Measurements from ENCODE around the gene LILRB4.

The LILRB4 gene

DNA sequence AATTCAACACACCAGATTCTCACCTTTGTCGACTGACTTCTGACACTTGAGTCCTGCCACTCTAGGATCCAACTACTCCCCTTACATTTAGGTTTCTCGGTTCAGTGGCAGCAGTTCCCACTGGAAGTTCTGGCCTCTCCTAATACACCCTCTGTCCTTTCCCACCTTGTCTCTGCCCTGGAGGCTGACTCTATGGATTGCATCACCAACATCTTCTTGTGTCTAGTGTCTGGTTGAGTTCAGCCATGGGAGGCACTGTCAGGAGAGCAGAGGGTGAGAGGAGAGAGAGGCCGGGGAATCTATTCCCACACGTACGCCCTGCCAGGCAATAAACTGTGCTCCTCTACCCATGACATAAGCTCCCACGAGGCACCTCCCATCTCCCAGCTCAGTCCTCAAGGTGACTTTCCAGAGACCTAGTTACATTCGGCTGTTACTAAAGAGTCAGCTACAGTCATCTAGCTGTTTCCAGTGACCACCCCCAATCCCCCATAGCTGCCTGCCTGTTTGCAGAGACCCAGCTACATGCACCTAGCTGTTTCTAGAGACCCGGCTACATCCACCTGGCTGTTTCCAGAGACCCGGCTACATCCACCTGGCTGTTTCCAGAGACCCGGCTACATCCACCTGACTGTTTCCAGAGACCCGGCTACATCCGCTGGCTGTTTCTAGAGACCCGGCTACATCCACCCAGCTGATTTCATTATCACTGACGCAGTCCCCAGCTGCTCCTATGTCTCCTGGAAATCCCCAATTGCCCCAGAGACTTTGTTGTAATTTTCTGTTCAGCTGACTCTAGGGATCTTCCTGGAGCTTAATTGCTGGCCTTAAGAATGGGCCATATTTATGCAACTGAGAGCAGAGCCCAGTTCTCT is 8.1 kb upstream of the LILRB4 start:
- Histone ChIP-seq H3K36me3 (ENCODE audit: control insufficient read depth, insufficient read depth, low read length) (no peaks in the 10 kb centered on the region), H3K4ac (ENCODE audit: low read depth, low read length) (no peak overlapping the region), H3K4me2 (ENCODE audit: low read length) (no peak overlapping the region), H3K4me1 (ENCODE audit: control insufficient read depth, low read depth, low read length) (no peaks in the 10 kb centered on the region), H3K79me2 (ENCODE audit: control insufficient read depth, insufficient read depth, low read length) (no peaks in the 10 kb centered on the region), H3K56ac (ENCODE audit: low read length) (no peak overlapping the region), H4K8ac (ENCODE audit: low read depth, low read length) (no peak overlapping the region), H2BK5ac (ENCODE audit: low read length) (no peak overlapping the region), H3K9ac (ENCODE audit: low read length) (no peak overlapping the region), H3K4me3 (ENCODE audit: low read length) (no peak overlapping the region), H3K18ac (ENCODE audit: low read length) (no peak overlapping the region), H3K79me1 (ENCODE audit: low read length) (no peaks in the 10 kb centered on the region), H2BK120ac (ENCODE audit: low read depth, low read length) (no peak overlapping the region), H3K27ac (ENCODE audit: low read depth, low read length) (no peak overlapping the region), H3K27me3 (ENCODE audit: insufficient read depth, low read length, poor library complexity) (no peaks in the 10 kb centered on the region), H2BK15ac (replicated peaks; ENCODE audit: low read depth) (no peak overlapping the region), H2AK5ac (ENCODE audit: low read length) (no peak overlapping the region), H3K23ac (ENCODE audit: low read length) (no peak overlapping the region), H4K5ac (ENCODE audit: low read length) (no peak overlapping the region)
- WGBS (ENCODE audit: extremely low coverage, insufficient coverage, low lambda C conversion rate): no CpG with 5 or more reads among the region's 14 CpGs
- DNase-seq: no peak

GRCh38 chr19:54659300-54659699 is 3.5 kb upstream of the LILRB4 start:
- no peak overlapping the region for H2BK5ac ChIP-seq (ENCODE audit: low read length)
- H3K79me2 ChIP-seq (ENCODE audit: control insufficient read depth, insufficient read depth, low read length): no peaks in the 10 kb centered on the region
- no peak overlapping the region for H3K27ac ChIP-seq (ENCODE audit: low read depth, low read length)
- no peak overlapping the region for H2AK5ac ChIP-seq (ENCODE audit: low read length)
- no peaks in the 10 kb centered on the region for H3K4me1 ChIP-seq (ENCODE audit: control insufficient read depth, low read depth, low read length)
- H3K4ac ChIP-seq (ENCODE audit: low read depth, low read length): no peak overlapping the region
- no peak overlapping the region for H3K18ac ChIP-seq (ENCODE audit: low read length)
- WGBS (ENCODE audit: extremely low coverage, insufficient coverage, low lambda C conversion rate): no CpG with 5 or more reads among the region's 6 CpGs
- H4K5ac ChIP-seq (ENCODE audit: low read length): no peak overlapping the region
- H2BK15ac ChIP-seq (replicated peaks; ENCODE audit: low read depth): no peak overlapping the region
- H3K9ac ChIP-seq (ENCODE audit: low read length): no peak overlapping the region
- no peak overlapping the region for H4K8ac ChIP-seq (ENCODE audit: low read depth, low read length)
- no peaks in the 10 kb centered on the region for H3K36me3 ChIP-seq (ENCODE audit: control insufficient read depth, insufficient read depth, low read length)
- H3K4me2 ChIP-seq (ENCODE audit: low read length): no peak overlapping the region
- no peak overlapping the region for H3K23ac ChIP-seq (ENCODE audit: low read length)
- H3K27me3 ChIP-seq (ENCODE audit: insufficient read depth, low read length, poor library complexity): no peaks in the 10 kb centered on the region
- H3K79me1 ChIP-seq (ENCODE audit: low read length): no peaks in the 10 kb centered on the region
- H3K4me3 ChIP-seq (ENCODE audit: low read length): no peak overlapping the region
- no peak overlapping the region for H2BK120ac ChIP-seq (ENCODE audit: low read depth, low read length)
- no peak for DNase-seq
- no peak overlapping the region for H3K56ac ChIP-seq (ENCODE audit: low read length)

DNA sequence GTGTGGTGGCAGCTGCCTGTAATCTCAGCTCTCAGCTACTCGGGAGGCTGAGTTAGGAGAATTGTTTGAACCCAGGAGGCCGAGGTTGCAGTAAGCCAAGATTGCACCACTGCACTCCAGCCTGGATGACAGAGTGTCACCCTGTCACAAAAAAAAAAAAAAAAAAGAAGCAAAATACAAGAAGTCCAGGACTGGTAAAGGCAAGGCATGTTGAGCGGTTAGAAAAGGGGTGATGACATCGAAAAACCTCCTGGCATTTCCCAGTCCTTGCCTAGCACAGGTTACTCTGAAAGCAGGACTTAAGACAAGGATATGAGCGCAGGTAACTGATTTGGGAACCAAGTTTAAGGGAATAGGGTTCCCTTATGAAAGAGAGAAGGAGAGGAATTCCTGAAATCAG is 2.5 kb upstream of the LILRB4 start:
- H3K79me1 ChIP-seq (ENCODE audit: low read length): no peaks in the 10 kb centered on the region
- no peak overlapping the region for H2BK120ac ChIP-seq (ENCODE audit: low read depth, low read length)
- no peaks in the 10 kb centered on the region for H3K27me3 ChIP-seq (ENCODE audit: insufficient read depth, low read length, poor library complexity)
- H3K4me2 ChIP-seq (ENCODE audit: low read length): no peak overlapping the region
- H3K4ac ChIP-seq (ENCODE audit: low read depth, low read length): no peak overlapping the region
- no peak for DNase-seq
- H3K36me3 ChIP-seq (ENCODE audit: control insufficient read depth, insufficient read depth, low read length): no peaks in the 10 kb centered on the region
- no CpG with 5 or more reads among the region's 5 CpGs for WGBS (ENCODE audit: extremely low coverage, insufficient coverage, low lambda C conversion rate)
- no peaks in the 10 kb centered on the region for H3K4me1 ChIP-seq (ENCODE audit: control insufficient read depth, low read depth, low read length)
- no peak overlapping the region for H4K5ac ChIP-seq (ENCODE audit: low read length)
- no peak overlapping the region for H2BK15ac ChIP-seq (replicated peaks; ENCODE audit: low read depth)
- H3K79me2 ChIP-seq (ENCODE audit: control insufficient read depth, insufficient read depth, low read length): no peaks in the 10 kb centered on the region
- H2AK5ac ChIP-seq (ENCODE audit: low read length): no peak overlapping the region
- no peak overlapping the region for H2BK5ac ChIP-seq (ENCODE audit: low read length)
- H3K27ac ChIP-seq (ENCODE audit: low read depth, low read length): no peak overlapping the region
- no peak overlapping the region for H3K23ac ChIP-seq (ENCODE audit: low read length)
- no peak overlapping the region for H3K18ac ChIP-seq (ENCODE audit: low read length)
- H4K8ac ChIP-seq (ENCODE audit: low read depth, low read length): no peak overlapping the region
- H3K9ac ChIP-seq (ENCODE audit: low read length): no peak overlapping the region
- H3K4me3 ChIP-seq (ENCODE audit: low read length): no peak overlapping the region
- H3K56ac ChIP-seq (ENCODE audit: low read length): no peak overlapping the region

DNA sequence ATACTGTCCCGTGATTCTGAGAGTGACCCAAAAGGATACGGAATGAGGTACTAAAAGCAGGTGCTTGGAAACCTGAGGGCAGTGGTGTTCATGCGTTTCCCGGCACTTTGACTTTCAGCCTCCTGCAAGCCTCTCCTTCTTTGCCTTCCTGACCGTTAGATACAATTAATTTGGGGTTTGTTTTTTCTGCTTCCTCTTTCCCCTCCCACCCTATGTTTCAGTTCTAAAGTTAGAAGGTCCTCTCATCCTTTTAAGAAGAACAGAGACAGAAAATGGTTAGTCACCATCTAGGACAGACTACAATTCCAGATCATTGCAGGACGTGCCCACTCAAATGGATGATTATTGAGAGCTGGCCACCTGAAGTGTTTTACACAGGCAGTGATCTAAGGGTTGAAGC is 1.8 kb upstream of the LILRB4 start:
- H2BK5ac ChIP-seq (ENCODE audit: low read length): no peak overlapping the region

GRCh38 chr19:54661846-54662481 is 821 bp upstream of the LILRB4 start:
- Histone ChIP-seq H3K4me3 (ENCODE audit: low read length) (no peak overlapping the region), H2AK5ac (ENCODE audit: low read length) (no peak overlapping the region), H2BK5ac (ENCODE audit: low read length) (no peak overlapping the region), H3K4me1 (ENCODE audit: control insufficient read depth, low read depth, low read length) (no peaks in the 10 kb centered on the region), H3K79me2 (ENCODE audit: control insufficient read depth, insufficient read depth, low read length) (no peaks in the 10 kb centered on the region), H3K36me3 (ENCODE audit: control insufficient read depth, insufficient read depth, low read length) (no peaks in the 10 kb centered on the region), H4K5ac (ENCODE audit: low read length) (no peak overlapping the region), H3K23ac (ENCODE audit: low read length) (no peak overlapping the region), H3K79me1 (ENCODE audit: low read length) (no peaks in the 10 kb centered on the region), H3K4ac (ENCODE audit: low read depth, low read length) (no peak overlapping the region), H2BK120ac (ENCODE audit: low read depth, low read length) (no peak overlapping the region), H3K9ac (ENCODE audit: low read length) (no peak overlapping the region), H3K18ac (ENCODE audit: low read length) (no peak overlapping the region), H3K27ac (ENCODE audit: low read depth, low read length) (no peak overlapping the region), H4K8ac (ENCODE audit: low read depth, low read length) (no peak overlapping the region), H2BK15ac (replicated peaks; ENCODE audit: low read depth) (no peak overlapping the region), H3K56ac (ENCODE audit: low read length) (no peak overlapping the region), H3K27me3 (ENCODE audit: insufficient read depth, low read length, poor library complexity) (no peaks in the 10 kb centered on the region), H3K4me2 (ENCODE audit: low read length) (no peak overlapping the region)
- no peak for DNase-seq
- no CpG with 5 or more reads among the region's 13 CpGs for WGBS (ENCODE audit: extremely low coverage, insufficient coverage, low lambda C conversion rate)

More for the DNA sequence above, 1.8 kb upstream of the LILRB4 start:
- WGBS (ENCODE audit: extremely low coverage, insufficient coverage, low lambda C conversion rate): no CpG with 5 or more reads among the region's 6 CpGs
- DNase-seq: no peak
- H3K27ac ChIP-seq (ENCODE audit: low read depth, low read length): no peak overlapping the region
- H3K4me3 ChIP-seq (ENCODE audit: low read length): no peak overlapping the region
- no peaks in the 10 kb centered on the region for H3K79me1 ChIP-seq (ENCODE audit: low read length)
- no peak overlapping the region for H2AK5ac ChIP-seq (ENCODE audit: low read length)
- no peak overlapping the region for H3K9ac ChIP-seq (ENCODE audit: low read length)
- no peaks in the 10 kb centered on the region for H3K27me3 ChIP-seq (ENCODE audit: insufficient read depth, low read length, poor library complexity)
- H3K4me1 ChIP-seq (ENCODE audit: control insufficient read depth, low read depth, low read length): no peaks in the 10 kb centered on the region
- H3K56ac ChIP-seq (ENCODE audit: low read length): no peak overlapping the region
- no peak overlapping the region for H3K23ac ChIP-seq (ENCODE audit: low read length)
- H2BK15ac ChIP-seq (replicated peaks; ENCODE audit: low read depth): no peak overlapping the region
- H4K5ac ChIP-seq (ENCODE audit: low read length): no peak overlapping the region
- no peak overlapping the region for H2BK120ac ChIP-seq (ENCODE audit: low read depth, low read length)
- H3K4me2 ChIP-seq (ENCODE audit: low read length): no peak overlapping the region
- H3K18ac ChIP-seq (ENCODE audit: low read length): no peak overlapping the region
- H4K8ac ChIP-seq (ENCODE audit: low read depth, low read length): no peak overlapping the region
- H3K4ac ChIP-seq (ENCODE audit: low read depth, low read length): no peak overlapping the region
- H3K79me2 ChIP-seq (ENCODE audit: control insufficient read depth, insufficient read depth, low read length): no peaks in the 10 kb centered on the region
- H3K36me3 ChIP-seq (ENCODE audit: control insufficient read depth, insufficient read depth, low read length): no peaks in the 10 kb centered on the region
